Measurements from ENCODE around the gene CNOT1. TPM values are rescaled to one million over a fixed set of nuclear protein-coding genes. Genes with fewer than 3 reads are reported as not detected.
A peak's percentile ranks its signal among the peaks of the same experiment; 100 is the strongest.

CNOT1 gene
- total RNA-seq, 1 donor from 2014 or later, result 157 TPM

- no peak for DNase-seq (ENCODE audit: low read depth, low spot score)
Measured at GRCh38 chr16:58488531-58488930, 141.1 kb downstream of the CNOT1 start.

GRCh38 chr16:58487566-58488351 is 141.9 kb downstream of the CNOT1 start:
- DNase-seq (ENCODE audit: low read depth, low spot score), result peak; percentile 55

- no peak for DNase-seq (ENCODE audit: low read depth, low spot score)
Measured at GRCh38 chr16:58485184-58485887, 144.3 kb downstream of the CNOT1 start.

- DNase-seq (ENCODE audit: low read depth, low spot score), result no peak
Measured at GRCh38 chr16:58481931-58482330, 147.7 kb downstream of the CNOT1 start.

- DNase-seq (ENCODE audit: low read depth, low spot score), result no peak
Measured at GRCh38 chr16:58481226-58481869, 148.3 kb downstream of the CNOT1 start.

GRCh38 chr16:58478427-58478826 is 151.2 kb downstream of the CNOT1 start:
- no peak for DNase-seq (ENCODE audit: low read depth, low spot score)

GRCh38 chr16:58476791-58477190 is 152.8 kb downstream of the CNOT1 start:
- no peak for DNase-seq (ENCODE audit: low read depth, low spot score)

GRCh38 chr16:58475091-58475619 is 154.5 kb downstream of the CNOT1 start:
- no peak for DNase-seq (ENCODE audit: low read depth, low spot score)

GRCh38 chr16:58474296-58474695 is 155.3 kb downstream of the CNOT1 start:
- DNase-seq (ENCODE audit: low read depth, low spot score), result no peak

- DNase-seq (ENCODE audit: low read depth, low spot score), result no peak
Measured at GRCh38 chr16:58472827-58473226, 156.8 kb downstream of the CNOT1 start.

GRCh38 chr16:58472266-58472665 is 157.4 kb downstream of the CNOT1 start:
- DNase-seq (ENCODE audit: low read depth, low spot score), result no peak

GRCh38 chr16:58471209-58471975 is 158.2 kb downstream of the CNOT1 start:
- DNase-seq (ENCODE audit: low read depth, low spot score), result no peak

Other genes starting within 250 kb of the CNOT1 start
- 13.8 and 13.9 TPM in 2 replicates for gene GINS3, start 237.4 kb downstream of the CNOT1 start, total RNA-seq
- gene NDRG4, start 129.7 kb downstream of the CNOT1 start, total RNA-seq, result 38.3 and 87.1 TPM in 2 replicates
- gene SETD6, start 114.3 kb downstream of the CNOT1 start, total RNA-seq, result 9.8 and 11.0 TPM in 2 replicates
- gene SLC38A7, start 54.9 kb upstream of the CNOT1 start, total RNA-seq, result 25.1 and 28.3 TPM in 2 replicates
- 81.7 and 89.5 TPM in 2 replicates for gene GOT2, start 104.5 kb upstream of the CNOT1 start, total RNA-seq